ENCODE measurements around the gene COPE.
"Not testable (repeated sequence)": the region's sequence is repeated elsewhere in the genome, so short reads cannot be mapped to it uniquely, and the experiment has no call there.

Gene COPE

GRCh38 chr19:18940769-18941627 is 21.8 kb upstream of the COPE start, which contains the start of gene HOMER3:
Gene HOMER3, minus strand, starts transcription at chr19:18941217. Its CDS starts 2,235 bp downstream, at chr19:18938982.
- peak; percentile 55 for DNase-seq (ENCODE audit: low read depth)

GRCh38 chr19:18939922-18940768 is 21.0 kb upstream of the COPE start:
- DNase-seq (ENCODE audit: low read depth): no peak

DNA sequence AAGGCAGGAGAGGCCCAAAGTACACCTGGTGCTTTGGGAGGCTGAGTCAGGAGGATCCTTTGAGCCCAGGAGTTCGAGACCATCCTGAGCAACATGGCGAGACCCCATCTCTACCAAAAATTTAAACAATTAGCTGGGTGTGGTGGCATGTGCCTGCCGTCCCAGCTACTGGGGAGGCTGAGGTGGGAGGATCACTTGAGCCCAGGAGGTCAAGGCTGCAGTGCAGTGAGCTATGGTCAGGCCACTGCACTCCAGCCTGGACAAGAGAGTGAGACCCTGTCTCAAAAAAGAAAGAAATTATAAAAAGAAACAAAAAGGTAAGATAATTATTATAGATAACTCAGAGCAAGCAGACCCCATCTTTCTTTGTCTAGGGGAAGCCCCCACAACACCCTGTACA is 20.0 kb upstream of the COPE start:
- DNase-seq (ENCODE audit: low read depth): no peak

GRCh38 chr19:18933297-18933696 is 14.1 kb upstream of the COPE start:
- no peak for DNase-seq (ENCODE audit: low read depth)

DNA sequence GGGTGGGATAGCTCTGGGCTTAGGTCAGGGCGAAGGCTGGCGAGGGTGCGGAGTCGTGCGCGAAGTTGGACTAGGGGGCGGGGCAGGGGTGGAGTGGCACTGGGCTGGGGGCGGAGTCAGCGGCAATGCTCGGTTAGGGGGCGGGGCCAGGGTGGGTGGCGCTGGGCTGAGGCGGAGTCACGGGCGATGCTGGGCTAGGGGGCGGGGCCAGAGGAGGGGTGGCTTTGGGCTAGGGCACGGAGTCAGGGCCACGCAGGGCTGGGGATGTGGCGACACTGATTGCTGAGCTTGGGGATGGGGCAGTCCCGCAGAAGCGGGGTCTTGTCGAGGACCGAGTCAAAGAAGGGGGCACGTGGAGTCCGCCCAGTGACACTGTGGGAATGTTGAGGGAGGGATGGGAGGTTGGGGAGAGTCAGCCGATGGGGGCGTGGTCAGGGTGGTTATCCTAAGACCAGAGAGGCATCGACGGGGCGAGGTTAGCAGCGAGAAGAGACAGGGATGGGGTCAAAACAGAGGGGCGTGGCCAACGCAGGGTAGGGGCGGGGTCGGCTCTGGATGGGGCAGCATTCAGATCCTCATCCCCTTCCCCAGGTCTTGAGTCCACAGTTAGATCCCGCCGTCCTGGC is 13.1 kb upstream of the COPE start:
- DNase-seq (ENCODE audit: low read depth): peak; percentile 49

GRCh38 chr19:18931316-18932162 is 12.4 kb upstream of the COPE start:
- no peak for DNase-seq (ENCODE audit: low read depth)

DNA sequence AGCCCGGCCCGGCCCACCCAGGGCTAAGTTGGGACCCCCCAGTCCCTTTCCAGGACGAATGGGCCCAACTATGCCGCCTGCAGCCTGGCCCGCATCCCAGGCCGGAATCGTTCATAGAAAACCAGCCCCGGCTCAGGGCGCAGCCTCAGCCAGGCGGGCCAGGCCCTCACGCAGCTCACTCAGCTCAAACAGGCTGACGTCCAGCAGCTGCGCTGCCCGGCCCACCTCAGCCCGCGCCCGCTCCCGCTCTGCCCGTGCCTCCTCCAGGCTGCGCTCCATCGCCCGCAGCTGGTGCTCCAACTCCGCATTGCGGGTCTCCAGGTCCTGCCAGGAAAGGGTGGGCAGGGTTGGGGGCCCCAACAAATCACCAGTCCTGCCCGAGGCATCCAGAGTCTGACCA is 10.1 kb upstream of the COPE start:
- DNase-seq (ENCODE audit: low read depth): no peak

DNA sequence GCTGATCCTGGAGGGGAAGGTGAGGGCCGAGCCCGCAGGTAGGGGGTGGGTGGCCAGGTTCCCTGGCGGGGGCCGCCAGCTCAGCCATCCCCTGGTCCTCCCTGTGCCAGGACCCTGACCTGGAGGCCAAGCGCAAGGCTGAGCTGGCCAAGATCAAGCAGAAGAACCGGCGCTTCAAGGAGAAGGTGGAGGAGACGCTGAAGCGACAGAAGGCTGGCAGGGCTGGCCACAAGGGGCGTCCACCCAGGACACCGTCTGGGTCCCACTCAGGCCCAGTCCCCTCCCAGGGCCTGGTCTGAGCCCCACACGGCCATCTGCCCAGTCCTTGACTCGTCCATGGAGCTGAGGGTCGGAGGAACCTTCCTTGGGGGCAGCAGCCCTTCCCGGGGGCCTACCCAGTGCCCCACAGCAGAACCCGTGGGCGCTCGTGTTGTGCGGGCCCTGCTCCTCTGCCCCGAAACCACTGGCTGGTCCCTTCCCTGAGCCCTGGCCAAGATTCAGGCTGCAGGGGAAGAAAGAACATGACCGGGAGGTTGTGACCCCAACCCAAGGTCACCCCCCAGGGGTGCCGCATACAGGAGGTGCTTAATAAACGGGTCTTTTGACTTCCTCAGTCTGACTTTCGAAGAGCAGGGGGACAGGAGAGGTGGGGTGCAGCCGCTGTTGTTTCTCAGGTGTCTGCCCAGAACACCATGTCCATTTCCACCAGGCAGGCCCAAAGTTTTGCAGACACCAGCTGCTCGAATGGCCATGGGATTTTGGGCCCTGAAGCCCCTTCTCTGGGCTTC is 9.0 kb upstream of the COPE start:
- DNase-seq (ENCODE audit: low read depth): no peak

GRCh38 chr19:18924684-18925213 is 5.6 kb upstream of the COPE start:
- no peak for DNase-seq (ENCODE audit: low read depth)

DNA sequence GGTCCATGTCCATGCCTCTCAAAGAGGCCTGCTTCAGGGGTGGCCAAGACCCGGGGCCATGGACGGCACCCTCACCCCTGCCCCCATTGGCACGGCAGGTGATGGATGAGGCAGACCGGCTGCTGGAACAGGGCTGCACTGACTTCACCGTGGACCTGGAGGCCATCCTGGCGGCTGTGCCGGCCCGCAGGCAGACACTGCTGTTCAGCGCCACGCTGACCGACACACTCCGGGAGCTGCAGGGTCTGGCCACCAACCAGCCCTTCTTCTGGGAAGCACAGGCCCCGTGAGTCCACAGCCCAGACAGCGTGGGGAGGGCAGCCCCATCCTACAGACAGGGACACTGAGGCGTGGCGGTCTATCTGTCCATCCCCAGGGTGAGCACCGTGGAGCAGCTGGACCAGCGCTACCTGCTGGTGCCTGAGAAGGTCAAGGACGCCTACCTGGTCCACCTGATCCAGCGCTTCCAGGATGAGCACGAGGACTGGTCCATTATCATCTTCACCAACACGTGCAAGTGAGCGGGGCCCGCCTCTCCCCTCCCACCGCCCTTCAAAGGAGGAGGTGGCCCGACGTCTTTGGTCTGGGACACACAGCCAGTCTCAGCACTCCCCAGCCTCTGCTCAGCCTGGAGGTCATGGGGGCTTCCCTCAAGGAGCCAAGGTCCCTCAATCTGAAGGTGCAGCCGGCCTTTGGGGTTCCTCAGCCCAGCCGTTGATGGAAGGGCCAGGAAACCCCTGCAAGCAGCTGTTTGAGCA is 3.2 kb upstream of the COPE start:
- DNase-seq (ENCODE audit: low read depth): no peak

GRCh38 chr19:18921593-18921992 is 2.4 kb upstream of the COPE start:
- no peak for DNase-seq (ENCODE audit: low read depth)

DNA sequence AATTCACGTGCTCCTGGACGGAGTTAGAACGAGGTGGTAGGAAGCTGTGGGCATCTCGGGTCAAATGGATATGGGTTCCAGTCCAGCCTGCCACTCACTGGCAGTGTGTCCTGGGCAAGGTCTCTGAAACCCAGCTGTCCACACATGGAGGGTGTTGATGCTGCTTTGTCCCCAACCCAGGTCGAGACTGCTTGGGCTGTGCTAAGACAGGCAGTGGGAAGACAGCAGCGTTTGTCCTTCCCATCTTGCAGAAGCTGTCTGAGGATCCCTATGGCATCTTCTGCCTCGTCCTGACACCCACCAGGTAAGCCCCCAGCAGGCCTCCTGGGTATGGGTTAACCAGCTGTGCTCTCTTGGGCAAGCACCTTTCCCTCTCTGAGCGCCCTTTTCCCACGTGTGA is 1.2 kb upstream of the COPE start:
- DNase-seq (ENCODE audit: low read depth): no peak

- no peak for DNase-seq (ENCODE audit: low read depth)
These were observed 670 bp upstream of the COPE start for GRCh38 chr19:18919900-18920214.

- DNase-seq (ENCODE audit: low read depth): not testable (repeated sequence)
These were observed 1.6 kb downstream of the COPE start for GRCh38 chr19:18917593-18917992.

GRCh38 chr19:18915639-18916038 is 3.5 kb downstream of the COPE start:
- no peak for DNase-seq (ENCODE audit: low read depth)

GRCh38 chr19:18913466-18913865 is 5.7 kb downstream of the COPE start:
- no peak for DNase-seq (ENCODE audit: low read depth)

DNA sequence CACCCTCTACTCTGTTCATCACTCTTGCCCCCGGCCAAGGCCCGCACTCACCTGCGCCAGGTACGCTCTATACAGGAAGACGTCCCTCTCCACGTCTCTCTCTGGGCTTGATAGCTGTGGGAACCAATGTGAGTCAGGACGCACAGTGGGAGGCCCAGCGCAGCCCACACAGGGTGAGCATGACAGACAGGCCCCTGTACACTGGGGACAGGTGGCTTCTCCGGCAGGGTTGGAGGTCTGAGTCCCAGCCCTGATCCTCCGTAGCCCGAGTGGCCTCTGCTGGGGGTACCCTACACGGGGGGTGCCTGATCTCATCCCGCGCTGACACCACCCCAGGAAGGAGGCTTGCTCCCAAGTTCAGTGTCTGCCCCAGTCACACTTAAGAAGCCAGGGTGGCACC is 6.3 kb downstream of the COPE start:
- DNase-seq (ENCODE audit: low read depth): no peak

- no peak for DNase-seq (ENCODE audit: low read depth)
These were observed 8.3 kb downstream of the COPE start for GRCh38 chr19:18910801-18911436.

GRCh38 chr19:18910010-18910409 is 9.2 kb downstream of the COPE start:
- DNase-seq (ENCODE audit: low read depth): no peak
